GM19452 (cell line): ENCODE results near the gene KRTAP9-2.
"Not testable (repeated sequence)": the region's sequence is repeated elsewhere in the genome, so short reads cannot be mapped to it uniquely, and the experiment has no call there.

ENCODE experiments used
- ATAC-seq: cut with Tn5 transposase; IDR thresholded peaks from one replicate; pipeline ENCODE4 v1.9.1; 2021; ENCODE audit not compliant: unreplicated experiment

The KRTAP9-2 gene

GRCh38 chr17:41232399-41233105 is 6.1 kb downstream of the KRTAP9-2 start, which contains the start of gene KRTAP9-3:
TSS of gene KRTAP9-3 (plus strand) at chr17:41232449. CDS start at chr17:41232502, 53 bp downstream.
- not testable (repeated sequence) for ATAC-seq

DNA sequence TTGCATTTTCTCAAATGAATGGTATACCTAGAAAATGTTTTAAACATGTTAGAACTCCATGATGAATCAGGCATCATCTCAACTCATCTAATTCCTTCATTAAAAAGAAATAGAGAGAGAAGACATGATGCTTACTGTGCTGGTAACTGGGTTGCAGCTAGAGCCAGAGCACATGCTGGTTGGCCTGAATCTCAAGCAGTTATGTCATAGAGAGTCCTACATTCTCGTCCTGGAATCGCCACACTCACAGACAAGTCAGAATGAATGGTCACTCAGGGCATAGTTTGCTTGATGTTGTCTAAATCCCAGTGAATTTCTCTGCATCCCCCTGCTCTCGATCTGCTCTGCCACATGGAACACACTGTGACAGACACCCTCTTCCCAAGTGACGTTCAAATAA is 10.7 kb downstream of the KRTAP9-2 start:
- ATAC-seq, result not testable (repeated sequence)

- not testable (repeated sequence) for ATAC-seq
Measured at GRCh38 chr17:41237949-41238437, 11.5 kb downstream of the KRTAP9-2 start, which contains the start of gene KRTAP9-8. TSS of gene KRTAP9-8 (plus strand) at chr17:41237999. CDS start at chr17:41238052, 53 bp downstream.

DNA sequence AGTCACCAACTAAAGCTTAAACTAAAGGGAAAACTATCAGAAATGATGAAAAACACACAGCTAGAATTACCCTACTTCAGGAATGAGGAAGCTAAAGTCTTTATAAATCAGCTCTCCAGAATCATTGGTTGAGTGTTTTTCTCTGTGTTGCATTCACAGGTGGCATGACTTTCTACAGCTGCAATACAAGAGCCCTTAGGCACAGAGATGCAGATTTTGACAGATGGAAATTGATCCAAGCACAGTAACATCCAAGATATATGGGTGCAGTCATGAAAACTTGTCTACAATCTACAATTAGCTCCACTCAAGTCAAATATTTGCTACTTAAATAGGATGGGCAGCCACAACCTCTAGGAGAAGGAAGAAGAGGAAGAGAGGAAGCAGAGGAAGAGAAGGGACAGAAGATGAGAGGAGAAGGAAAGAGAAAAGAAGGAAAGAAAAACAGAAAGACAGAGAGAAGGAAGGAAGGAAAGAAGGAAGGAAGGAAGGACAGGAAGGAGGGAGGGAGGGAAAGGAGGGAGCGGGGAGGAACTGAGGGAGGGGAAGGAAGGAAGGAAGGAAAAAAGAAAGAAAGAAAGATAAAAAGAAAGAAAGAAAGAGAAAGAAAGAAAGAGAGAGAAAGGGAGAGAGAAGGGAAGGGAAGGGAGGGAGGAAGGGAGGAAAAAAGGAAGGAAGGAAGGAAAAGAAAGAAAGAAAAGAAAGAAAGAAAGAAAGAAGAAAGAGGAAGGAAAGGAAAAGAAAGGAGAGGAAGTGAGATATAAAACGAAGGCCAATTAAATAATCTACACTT is 20.7 kb downstream of the KRTAP9-2 start:
- ATAC-seq, result not testable (repeated sequence)

DNA sequence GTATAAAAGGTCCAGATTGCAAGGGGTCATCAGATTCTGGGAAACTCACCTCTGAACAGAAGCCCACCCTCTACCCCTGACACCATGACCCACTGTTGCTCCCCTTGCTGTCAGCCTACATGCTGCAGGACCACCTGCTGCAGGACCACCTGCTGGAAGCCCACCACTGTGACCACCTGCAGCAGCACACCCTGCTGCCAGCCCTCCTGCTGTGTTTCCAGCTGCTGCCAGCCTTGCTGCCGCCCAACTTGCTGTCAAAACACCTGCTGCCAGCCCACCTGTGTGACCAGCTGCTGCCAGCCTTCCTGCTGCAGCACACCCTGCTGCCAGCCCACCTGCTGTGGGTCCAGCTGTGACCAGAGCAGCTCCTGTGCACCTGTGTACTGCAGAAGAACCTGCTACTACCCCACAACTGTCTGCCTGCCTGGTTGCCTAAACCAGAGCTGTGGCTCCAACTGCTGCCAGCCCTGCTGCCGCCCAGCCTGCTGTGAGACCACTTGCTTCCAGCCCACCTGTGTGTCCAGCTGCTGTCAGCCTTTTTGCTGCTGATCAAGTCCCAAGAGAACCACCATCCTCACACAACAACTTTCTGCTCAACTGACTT is 23.3 kb downstream of the KRTAP9-2 start, which contains the start of gene KRTAP9-4:
Gene KRTAP9-4 (plus strand): TSS at position 51 of the 604 bp plus-strand sequence. CDS start 34 bp downstream, at position 85.
- ATAC-seq, result not testable (repeated sequence)

GRCh38 chr17:41251261-41251660 is 24.8 kb downstream of the KRTAP9-2 start:
- no peak for ATAC-seq

- ATAC-seq, result no peak
Measured at GRCh38 chr17:41254861-41255260, 28.4 kb downstream of the KRTAP9-2 start.

DNA sequence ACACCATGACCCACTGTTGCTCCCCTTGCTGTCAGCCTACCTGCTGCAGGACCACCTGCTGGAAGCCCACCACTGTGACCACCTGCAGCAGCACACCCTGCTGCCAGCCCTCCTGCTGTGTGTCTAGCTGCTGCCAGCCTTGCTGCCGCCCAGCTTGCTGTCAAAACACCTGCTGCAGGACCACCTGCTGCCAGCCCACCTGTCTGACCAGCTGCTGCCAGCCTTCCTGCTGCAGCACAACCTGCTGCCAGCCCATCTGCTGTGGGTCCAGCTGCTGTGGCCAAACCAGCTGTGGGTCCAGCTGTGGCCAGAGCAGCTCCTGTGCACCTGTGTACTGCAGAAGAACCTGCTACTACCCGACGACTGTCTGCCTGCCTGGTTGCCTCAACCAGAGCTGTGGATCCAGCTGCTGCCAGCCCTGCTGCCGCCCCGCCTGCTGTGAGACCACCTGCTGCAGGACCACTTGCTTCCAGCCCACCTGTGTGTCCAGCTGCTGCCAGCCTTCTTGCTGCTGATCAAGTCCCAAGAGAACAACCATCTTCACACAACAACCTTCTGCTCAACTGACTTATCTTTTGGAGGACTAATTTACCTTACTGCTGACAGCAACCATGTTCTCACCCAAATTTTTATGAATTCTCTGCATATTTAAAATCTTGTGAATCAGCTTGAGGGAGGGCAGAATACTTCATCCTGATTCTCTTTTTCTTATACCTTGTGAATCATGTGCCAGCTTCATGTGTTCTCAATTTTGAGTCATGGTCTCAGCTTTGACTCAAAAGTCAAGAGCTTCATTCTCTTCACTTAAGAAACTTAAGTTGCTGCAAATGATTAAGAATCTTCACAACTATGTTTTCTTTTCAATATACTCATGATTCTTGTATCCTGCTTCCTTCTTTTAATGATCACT is 29.2 kb downstream of the KRTAP9-2 start, which contains the start of gene KRTAP9-9:
Gene KRTAP9-9 (plus strand): TSS at position 4 of the 910 bp plus-strand sequence.
- not testable (repeated sequence) for ATAC-seq

DNA sequence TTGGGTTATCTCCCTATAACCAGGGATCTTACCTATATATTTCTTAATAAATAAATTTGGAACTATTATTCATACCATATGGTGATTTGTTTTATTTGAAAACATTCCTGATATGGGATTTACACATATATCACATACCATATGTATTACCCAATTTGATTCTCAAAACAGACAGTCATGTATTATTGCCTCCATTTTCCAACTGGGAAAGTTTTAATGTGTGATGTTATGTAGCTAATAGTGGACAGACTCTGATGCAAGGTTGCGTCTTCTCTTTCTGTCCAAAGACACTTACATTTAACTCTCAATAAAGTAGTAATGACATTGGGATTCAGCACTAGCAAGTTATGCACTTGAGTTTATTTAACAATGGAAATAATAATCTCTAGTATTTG is 29.8 kb downstream of the KRTAP9-2 start:
- no peak for ATAC-seq

DNA sequence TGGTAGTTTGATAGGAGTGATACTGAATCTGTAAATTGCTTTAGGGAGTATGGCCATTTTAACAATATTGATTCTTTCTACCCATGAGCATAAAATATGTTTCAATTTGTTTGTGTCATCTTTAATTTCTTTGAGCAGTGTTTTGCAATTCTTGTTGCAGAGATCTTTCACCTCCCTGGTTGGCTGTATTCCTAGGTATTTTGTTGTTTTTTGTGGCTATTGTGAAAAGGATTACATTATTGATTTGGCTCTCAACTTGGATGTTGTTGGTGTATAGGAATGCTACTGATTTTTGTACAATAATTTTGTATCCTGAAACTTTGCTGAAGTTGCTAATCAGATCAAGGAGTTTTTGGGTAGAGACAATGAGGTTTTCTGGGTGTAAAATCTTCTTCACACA is 32.0 kb downstream of the KRTAP9-2 start:
- no peak for ATAC-seq

DNA sequence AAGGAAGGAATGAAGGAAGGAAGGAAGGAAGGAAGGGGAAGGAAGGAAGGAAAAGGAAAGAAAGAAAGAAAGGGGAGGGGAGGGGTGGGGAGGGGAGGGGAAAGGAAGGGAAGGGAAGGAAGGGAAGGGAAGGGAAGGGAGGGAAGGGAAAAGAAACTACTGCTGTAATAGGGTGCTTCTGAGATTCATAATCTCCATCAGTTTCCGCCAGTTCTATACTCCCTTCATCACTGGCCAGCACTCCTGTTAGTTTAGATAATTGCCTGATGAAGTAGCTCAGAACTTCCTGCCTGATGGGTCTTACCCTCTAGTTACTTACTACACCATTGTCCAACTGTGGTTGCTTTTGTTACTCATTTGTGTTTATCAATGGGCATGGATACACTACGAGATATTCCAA is 36.8 kb downstream of the KRTAP9-2 start:
- ATAC-seq, result no peak

DNA sequence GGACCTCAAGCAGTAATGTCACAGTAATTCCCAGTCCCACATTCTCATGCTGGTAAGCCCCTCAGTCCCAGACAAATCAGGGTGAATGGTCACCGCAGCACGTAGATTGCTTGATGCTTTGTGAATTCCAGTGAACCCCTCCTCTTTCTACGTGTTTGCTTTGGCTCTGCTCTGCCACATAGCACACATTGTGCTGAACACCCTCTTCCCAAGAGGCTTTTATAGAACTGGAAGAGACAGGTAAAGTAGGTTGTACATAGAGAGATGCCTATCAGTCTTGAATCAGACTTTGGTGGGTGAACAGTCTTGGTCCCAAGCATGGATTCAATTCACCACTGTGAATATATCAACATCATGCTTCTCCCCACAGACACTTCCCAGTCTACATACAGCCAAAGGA is 38.2 kb downstream of the KRTAP9-2 start:
- no peak for ATAC-seq

DNA sequence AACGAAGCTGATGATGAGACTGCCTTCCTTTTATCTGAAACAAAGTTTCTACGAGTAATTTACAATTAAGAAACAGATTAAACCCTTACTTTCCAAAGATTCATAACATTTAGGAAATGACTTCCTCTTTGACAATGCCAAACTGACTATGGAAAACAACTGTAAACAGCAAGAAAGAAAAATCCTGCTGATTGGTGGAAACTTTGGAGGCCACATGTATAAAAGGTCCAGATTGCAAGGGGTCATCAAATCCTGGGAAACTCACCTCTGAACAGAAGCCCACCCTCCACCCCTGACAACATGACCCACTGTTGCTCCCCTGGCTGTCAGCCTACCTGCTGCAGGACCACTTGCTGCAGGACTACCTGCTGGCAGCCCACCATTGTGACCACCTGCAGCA is 38.6 kb downstream of the KRTAP9-2 start, which contains the start of gene KRTAP9-6:
Gene KRTAP9-6 (plus strand): TSS at position 301 of the 400 bp plus-strand sequence. CDS start 0 bp downstream, at position 301.
- no peak for ATAC-seq

- no peak for ATAC-seq
Measured at GRCh38 chr17:41267711-41268110, 41.3 kb downstream of the KRTAP9-2 start.

DNA sequence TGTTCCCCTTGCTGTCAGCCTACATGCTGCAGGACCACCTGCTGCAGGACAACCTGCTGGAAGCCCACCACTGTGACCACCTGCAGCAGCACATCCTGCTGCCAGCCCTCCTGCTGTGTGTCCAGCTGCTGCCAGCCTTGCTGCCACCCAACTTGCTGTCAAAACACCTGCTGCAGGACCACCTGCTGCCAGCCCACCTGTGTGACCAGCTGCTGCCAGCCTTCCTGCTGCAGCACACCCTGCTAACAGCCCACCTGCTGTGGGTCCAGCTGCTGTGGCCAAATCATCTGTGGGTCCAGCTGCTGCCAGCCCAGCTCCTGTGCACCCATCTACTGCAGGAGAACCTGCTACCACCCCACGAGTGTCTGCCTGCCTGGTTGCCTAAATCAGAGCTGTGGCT is 44.9 kb downstream of the KRTAP9-2 start:
- ATAC-seq, result not testable (repeated sequence)

GRCh38 chr17:41271858-41272257 is 45.4 kb downstream of the KRTAP9-2 start:
- ATAC-seq, result no peak

- not testable (repeated sequence) for ATAC-seq
Measured at GRCh38 chr17:41275648-41276190, 49.3 kb downstream of the KRTAP9-2 start, which contains the start of gene KRTAP9-7. TSS of gene KRTAP9-7 (plus strand) at chr17:41275698. CDS start at chr17:41275698, 0 bp downstream.
